HG02885 (cell line): ENCODE results near the gene BAZ2A.

Source experiments
- ATAC-seq: cut with Tn5 transposase; IDR thresholded peaks from one replicate; pipeline ENCODE4 v1.9.1; 2021; ENCODE audit warnings: mild to moderate bottlenecking; ENCODE audit not compliant: unreplicated experiment, poor library complexity

The BAZ2A gene

DNA sequence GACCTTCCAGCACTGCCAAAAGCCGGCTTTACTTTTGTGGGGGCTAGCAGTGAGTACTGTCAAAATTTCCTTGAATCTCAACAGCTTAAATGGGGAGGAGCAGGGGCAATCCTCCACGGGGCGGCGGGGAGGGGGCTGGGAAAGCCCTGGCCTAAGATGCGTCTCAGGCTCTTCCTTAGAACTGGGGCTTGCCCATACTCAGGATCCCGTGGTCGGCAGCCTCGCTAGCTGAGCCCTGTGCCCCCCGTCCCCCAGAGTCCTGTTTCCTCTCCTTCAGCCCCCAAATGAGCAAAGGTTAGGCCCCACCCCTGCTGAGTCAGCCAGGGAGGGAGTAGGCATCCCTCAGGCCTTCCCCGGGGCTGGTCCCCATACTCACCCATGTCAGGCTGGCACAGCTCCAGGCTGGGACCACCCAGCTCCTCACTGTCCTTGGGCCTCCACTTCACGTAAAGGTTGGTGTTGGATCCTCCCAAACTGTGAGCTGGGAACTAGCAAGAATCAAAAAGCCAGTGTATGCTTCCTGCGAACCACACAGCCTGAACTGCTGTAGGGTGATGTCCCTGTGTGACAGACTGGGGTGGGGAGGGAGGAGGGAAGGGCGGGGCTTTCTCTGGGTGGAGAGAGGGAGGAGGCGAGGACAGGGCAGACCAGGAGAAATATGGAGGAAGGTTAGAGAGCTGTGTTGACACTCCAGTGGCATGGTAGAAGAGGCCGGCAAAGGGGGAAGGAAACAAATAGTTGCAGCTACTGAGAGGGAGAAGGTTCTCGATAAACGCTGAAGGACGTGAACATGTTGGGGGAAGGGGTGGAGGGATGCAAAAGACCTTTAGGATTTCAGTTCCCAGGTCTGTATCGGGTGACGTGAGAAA, 5.9 kb upstream of the BAZ2A start:
- ATAC-seq, result peak; percentile 51

DNA sequence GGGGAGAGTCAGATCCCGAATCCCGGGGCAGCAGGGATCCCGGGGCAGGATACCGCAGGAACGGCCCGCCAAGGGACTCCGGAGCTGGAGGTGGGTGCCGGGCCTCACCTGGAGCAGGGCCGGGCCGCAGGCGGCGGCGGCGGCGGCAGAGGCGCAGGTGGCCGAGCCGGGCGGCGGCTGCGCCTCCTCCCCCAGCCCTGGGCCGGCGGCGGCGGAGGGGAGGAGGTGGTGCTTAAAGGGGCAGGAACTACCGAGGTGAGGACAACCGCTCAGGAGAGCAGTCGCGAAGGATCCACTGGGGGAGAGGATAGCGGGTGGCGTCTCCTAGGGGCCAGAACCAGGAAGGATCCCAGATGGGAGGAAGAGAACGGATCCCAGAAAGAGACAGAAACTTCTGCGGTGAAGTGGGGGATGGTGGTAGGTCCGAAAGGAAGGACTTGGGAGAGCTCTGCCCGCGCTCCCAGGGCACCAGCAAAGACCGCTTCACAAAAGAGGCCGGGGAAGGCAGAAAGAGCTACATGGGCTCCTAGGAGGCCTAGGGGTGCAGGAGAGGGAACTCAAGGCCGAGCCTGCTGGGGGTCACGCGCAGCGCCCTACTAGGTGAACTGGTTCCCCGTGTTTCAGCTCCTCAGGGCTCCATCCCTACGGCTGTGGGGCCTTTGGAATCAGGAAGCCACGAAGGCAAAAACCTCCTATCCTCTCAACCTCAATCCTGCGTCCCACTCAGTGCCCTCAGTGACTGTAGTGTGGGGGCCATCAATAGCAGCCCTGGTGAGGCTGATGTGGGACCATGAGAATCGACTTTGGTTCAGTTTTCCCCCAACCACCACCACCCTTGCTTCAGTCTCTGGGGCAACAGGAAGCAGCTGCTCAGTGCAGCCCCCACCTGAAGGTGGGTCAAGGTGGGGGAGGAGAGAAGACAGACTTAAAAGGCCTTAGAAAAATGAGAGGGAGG, 5.0 kb upstream of the BAZ2A start:
- ATAC-seq, result peak; percentile 23

DNA sequence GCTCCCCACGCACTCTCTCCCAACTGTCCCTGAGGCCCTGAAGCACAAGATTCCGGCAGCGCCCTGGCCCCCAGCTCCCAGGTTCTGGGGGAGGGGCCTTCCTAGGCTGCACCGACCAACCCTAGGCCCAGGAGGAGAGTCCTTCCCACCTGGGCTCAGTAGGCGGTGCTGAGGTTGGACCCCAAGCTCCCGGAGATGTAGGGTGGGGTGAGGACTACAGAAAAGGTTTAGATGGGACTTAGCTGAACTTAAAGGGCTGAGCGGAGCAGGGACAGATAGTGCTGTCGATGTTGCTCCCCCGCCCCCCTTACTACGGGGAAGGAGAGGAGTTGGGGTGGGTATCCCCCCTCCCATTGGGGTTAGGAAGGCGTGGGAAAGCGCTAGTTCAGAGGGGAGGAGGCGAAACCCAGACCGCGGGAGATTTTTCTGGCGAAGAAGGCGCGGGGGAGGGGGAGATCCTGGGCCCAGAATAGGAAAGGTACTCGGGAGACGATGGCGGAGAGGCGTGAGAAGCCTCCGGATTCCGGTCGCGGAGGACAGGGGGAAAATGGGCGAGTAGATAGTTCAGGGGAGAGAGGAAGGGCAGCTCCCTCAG, 4.2 kb upstream of the BAZ2A start:
- no peak for ATAC-seq

GRCh38 chr12:56633468-56634241, 3.5 kb upstream of the BAZ2A start:
- no peak for ATAC-seq

DNA sequence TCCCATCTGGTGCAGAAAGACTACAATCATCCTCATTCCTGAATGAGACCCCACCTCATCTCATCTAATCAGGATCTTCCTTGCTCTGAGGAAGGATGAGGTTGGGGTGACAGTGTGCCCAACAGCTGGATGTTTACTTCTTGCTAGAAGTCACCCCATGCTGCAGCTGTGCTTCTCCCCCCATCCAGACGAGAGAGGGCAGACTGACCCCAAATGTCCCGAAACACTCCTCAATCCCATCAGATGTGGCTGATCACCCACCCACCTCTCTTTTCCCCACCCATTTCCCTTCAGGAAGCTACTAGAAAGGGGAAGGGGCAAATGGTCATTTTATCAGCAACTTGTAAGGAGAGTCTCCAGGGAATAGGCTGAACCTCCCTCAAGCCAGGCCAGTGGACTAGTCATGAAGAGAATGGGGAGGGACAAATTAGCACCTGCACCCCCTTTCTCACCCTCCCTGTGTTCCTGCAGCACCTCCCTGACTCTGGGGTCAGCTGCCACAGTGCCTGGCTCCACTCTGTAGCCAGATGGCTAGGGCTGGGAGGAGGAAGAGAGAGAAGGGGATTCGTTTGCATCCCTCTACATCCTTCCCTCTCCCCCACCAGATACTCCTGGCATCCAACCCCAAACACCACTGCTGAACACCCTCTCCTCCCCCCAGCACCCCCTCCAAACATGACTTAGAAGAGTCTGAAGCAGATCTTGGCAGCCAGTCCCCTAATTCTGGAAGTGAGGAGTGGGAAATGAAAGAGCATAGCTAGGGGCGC, 2.8 kb upstream of the BAZ2A start:
- ATAC-seq, result no peak

GRCh38 chr12:56631790-56632700, 1.9 kb upstream of the BAZ2A start:
- ATAC-seq, result peak; percentile 31

DNA sequence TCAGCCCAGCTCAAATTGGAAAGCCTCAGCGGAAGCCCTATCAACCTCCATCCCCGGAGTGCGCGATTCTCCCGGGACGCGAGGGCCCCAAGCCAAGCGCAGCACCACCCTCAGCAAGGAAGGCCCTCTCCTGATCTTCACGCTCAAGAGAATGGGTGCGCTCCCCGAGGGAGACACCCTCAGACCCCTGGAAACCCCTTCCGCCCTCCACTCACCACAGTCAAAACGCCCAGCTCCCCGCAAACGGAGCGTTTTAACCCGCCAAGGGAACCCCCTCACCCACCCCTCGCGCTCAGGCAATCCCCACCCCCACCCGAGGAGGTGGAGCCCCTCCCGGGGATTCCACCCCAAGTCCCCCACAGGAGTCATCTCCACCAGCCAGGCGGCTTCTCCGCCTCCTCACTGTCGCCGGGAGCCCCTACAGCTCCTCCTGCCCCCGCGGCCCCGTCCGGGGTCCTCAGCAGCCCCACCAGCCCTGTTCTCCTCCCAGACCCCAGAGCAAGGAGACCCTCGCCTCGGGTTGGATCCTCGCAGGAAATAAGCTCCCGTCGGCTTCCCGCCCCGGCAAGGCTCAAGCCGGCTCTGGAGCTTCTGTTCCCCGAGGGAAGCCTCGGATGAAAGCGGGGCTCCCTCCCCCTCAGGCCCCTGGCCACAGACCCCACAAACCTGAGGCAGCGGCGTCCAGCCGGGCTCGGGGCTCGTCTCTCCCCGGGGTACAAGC, 507 bp downstream of the BAZ2A start:
- ATAC-seq, result peak; percentile 3

DNA sequence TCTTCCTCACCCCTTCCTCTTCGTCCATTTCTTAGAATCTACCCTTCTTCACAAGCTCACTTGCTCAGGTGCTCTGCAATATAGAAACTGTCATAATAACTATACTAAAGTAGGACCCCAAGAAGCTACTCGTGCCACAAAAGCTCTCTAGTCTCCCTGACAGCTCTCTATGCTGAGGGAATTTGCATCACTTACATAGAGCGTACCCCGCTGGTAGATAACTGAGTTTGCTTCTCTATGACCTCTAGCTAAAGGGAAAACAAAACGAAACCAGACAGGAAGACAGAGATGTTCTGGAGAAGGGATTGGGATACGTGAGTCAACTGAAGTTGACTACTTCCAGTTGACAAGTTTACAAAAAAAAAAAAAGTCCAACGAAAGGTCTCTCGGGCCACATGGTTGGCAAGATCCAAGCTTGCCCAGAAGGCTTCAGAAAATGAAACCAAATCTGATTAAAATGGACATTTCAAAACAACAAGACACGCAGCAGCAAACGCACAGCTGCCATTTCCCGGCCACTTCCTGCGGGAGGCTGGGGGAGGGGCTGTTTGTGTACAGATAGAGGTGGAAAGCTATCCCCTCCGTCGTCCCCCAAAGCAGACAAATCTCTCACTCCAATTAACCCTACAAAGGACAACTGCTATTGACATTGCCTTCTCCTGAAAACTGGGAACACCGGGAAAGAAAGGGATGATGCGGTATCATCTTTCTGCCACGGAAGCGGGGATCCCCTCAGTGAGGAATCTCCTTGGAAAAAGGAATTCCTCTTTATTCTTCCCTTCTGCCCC, 1.3 kb downstream of the BAZ2A start:
- ATAC-seq, result no peak

- no peak for ATAC-seq
These were observed 3.4 kb downstream of the BAZ2A start for GRCh38 chr12:56626701-56627100.

DNA sequence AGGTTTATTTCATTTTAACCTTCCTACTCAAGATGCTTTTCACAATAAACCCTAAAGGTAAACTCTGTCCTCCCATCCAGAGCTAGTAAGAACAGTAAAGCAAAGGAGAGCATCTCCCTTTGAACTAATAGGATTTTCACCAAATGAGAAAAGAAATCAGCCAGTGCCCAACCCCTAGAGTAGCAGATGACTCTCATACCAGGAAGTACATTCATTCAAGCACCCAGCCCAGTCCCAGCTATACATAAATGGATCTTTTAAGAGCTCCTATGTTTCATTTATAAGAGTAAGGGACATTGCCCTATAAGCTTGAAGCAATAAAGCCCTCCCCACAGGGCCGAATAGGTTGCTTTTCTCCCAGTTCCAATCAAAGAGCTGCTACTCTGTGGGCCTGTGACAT, 7.6 kb downstream of the BAZ2A start:
- ATAC-seq, result no peak

DNA sequence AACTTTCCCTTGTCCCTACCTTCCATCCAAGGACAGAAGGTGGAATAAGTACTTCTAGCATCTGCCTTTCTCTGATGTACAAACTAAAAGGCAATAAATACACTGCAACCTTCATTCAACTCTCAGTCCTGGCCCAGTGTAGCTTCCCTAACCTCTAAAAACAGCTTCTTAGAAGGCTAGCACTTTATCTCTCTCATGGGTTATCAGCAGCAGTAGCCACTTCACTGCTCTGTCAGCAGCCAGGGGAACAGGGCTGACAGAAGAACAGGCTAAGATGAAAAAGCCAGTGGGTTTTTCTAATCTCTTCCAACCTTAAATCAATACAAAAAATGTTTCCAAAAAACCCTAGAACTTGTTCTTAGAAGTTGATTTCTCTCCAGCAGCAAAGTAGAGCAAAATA, 13.2 kb downstream of the BAZ2A start:
- ATAC-seq, result no peak

DNA sequence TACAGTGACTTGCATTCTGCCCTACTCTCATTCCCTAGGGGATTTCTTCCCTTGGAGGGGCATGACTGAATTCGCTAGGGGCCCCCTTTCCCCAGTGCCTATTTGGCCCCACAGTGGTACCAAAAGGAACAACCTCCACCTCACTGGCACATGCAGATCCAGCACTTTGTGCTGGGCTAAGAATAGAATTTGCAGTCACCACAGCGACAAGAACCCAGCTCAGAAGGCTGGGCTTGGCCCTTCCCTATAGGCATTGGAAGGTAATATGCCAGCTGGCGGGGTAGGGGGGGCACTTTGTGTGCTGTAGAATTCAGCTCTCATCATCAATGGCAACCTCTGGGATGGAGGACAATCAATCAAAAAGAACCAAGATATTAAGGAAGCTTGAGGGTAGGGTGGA, 13.9 kb downstream of the BAZ2A start:
- no peak for ATAC-seq

GRCh38 chr12:56614627-56615026, 15.5 kb downstream of the BAZ2A start:
- ATAC-seq, result no peak

DNA sequence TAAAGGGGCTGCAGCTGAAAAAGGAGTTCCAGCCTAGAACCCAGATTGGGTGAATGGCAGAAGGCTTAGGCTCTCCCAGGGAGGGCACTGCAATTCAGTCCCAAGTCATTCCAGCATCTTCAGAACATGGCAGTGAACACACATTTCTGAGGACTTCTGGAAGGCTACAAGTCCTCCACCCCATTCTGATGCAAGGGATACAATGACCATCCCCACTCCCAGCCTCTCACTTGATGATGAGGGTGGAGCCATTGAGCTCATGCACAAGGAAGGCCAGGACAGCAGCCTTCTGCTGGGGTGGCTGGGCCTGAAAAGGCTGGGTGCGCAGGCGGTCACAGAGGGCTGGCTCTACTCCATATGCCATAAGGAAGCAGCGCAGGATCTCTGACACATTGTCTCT, 25.8 kb downstream of the BAZ2A start:
- no peak for ATAC-seq

DNA sequence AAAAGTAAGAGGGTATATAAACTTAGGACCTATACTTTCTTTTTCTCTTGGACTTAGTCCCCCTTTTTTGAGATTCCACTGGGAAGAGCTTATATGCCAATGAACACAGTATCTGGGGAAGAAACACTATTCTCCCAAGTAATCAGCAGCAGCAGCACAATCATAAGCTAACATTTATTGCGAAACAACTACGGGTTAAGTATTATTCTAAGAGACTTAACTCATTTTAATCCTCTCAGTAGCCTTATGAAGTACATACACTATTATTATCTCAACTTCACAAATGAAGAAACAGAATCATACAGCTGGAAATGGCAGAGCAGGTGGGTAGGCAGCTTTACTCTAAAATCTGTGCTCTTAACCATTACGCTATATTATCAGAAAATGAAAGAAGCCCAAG, 27.9 kb downstream of the BAZ2A start:
- no peak for ATAC-seq

GRCh38 chr12:56601503-56601902, 28.6 kb downstream of the BAZ2A start:
- no peak for ATAC-seq

- no peak for ATAC-seq
These were observed 29.4 kb downstream of the BAZ2A start for GRCh38 chr12:56600753-56601152.
